Measurements from ENCODE around the gene RBM22.

DNA sequence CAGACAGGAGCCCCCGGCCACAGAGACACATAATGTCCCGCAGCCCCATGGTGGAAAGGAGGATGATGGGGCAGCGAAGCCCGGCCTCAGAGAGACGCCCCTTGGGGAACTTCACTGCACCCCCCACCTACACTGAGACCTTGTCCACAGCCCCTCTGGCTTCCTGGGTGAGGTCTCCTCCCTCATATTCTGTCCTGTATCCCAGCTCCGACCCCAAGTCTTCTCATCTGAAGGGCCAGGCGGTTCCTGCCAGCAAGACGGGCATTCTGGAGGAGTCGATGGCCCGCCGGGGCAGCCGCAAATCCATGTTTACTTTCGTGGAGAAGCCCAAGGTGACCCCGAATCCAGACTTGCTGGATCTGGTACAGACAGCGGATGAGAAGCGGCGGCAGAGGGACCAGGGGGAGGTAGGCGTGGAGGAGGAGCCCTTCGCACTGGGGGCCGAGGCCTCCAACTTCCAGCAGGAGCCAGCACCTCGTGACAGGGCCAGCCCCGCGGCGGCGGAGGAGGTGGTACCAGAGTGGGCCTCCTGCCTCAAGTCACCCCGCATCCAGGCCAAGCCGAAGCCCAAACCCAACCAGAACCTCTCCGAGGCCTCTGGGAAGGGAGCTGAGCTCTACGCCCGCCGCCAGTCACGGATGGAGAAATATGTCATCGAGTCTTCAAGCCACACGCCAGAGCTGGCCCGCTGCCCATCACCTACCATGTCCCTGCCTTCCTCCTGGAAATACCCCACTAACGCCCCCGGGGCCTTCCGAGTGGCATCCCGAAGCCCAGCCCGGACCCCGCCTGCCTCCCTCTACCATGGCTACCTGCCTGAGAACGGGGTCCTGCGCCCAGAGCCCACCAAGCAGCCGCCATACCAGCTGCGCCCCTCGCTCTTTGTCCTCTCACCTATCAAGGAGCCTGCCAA lies 51.5 kb downstream of the RBM22 start:
- TF ChIP-seq, protein P1, sequence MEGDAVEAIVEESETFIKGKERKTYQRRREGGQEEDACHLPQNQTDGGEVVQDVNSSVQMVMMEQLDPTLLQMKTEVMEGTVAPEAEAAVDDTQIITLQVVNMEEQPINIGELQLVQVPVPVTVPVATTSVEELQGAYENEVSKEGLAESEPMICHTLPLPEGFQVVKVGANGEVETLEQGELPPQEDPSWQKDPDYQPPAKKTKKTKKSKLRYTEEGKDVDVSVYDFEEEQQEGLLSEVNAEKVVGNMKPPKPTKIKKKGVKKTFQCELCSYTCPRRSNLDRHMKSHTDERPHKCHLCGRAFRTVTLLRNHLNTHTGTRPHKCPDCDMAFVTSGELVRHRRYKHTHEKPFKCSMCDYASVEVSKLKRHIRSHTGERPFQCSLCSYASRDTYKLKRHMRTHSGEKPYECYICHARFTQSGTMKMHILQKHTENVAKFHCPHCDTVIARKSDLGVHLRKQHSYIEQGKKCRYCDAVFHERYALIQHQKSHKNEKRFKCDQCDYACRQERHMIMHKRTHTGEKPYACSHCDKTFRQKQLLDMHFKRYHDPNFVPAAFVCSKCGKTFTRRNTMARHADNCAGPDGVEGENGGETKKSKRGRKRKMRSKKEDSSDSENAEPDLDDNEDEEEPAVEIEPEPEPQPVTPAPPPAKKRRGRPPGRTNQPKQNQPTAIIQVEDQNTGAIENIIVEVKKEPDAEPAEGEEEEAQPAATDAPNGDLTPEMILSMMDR (conservative IDR thresholded peaks at IDR 0.05; ENCODE audit: low read depth, low read length): no peak
- TF ChIP-seq CEBPB (IDR thresholded peaks at IDR 0.05; ENCODE audit: low read depth, low read length): no peak
- no peak for TF ChIP-seq POLR2A (IDR thresholded peaks at IDR 0.05; ENCODE audit: low read depth, low read length)
- TF ChIP-seq MAZ (IDR thresholded peaks at IDR 0.05; ENCODE audit: borderline replicate concordance, low read depth, low read length): no peak
- TF ChIP-seq RAD21 (IDR thresholded peaks at IDR 0.05; ENCODE audit: low read length): no peak
- TF ChIP-seq, protein P2, sequence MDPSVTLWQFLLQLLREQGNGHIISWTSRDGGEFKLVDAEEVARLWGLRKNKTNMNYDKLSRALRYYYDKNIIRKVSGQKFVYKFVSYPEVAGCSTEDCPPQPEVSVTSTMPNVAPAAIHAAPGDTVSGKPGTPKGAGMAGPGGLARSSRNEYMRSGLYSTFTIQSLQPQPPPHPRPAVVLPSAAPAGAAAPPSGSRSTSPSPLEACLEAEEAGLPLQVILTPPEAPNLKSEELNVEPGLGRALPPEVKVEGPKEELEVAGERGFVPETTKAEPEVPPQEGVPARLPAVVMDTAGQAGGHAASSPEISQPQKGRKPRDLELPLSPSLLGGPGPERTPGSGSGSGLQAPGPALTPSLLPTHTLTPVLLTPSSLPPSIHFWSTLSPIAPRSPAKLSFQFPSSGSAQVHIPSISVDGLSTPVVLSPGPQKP (IDR thresholded peaks at IDR 0.05; ENCODE audit: borderline replicate concordance, low read depth, low read length): no peak
- TF ChIP-seq SMC3 (IDR thresholded peaks at IDR 0.05; ENCODE audit: low read depth, low read length): no peak
- no peak for TF ChIP-seq RFX5 (IDR thresholded peaks at IDR 0.05; ENCODE audit: low read depth, low read length)
- TF ChIP-seq BHLHE40 (IDR thresholded peaks at IDR 0.05; ENCODE audit: low read depth, low read length): no peak
- no peak for TF ChIP-seq MAFK (IDR thresholded peaks at IDR 0.05; ENCODE audit: low read depth, low read length)

Measured in IMR-90 (cell line).